IMR-90 (cell line): ENCODE data around the gene LIN7B. TPM values are rescaled to one million over a fixed set of nuclear protein-coding genes. Genes with fewer than 3 reads are reported as not detected.
A peak's percentile ranks its signal among the peaks of the same experiment; 100 is the strongest.

Experiments
- ATAC-seq: fragments of 200-7000 bp; cut with Tn5 transposase; 2 replicates; pipeline ENCODE4 v1.9.1; 2020; ENCODE audit warnings: low read depth, mild to moderate bottlenecking, moderate library complexity
- BruUV-seq: library from RNA; stranded (reverse); fragments of 400-500 nt; replicated peaks from 2 replicates; lab custom pipeline; 2021; lab: Mats Ljungman, UMichigan
- CTCF ChIA-PET: fragments of 300-600 bp; formaldehyde crosslinking; extraction: SDS; loops from one replicate; lab custom pipeline; 2021; ENCODE audit warnings: antibody characterized with exemption; lab: Yijun Ruan, JAX
- POLR2A ChIA-PET: fragments of 300-600 bp; sonication (Branson Sonifier 250); formaldehyde crosslinking; loops from one replicate; lab custom pipeline; 2022; ENCODE audit warnings: antibody characterized with exemption; ENCODE audit not compliant: unreplicated experiment; lab: Charles Lee
- DNase-seq: peaks from one replicate; pipeline ENCODE4 v3.0.0; 2013
- H2AFZ ChIP-seq: replicated peaks from 2 replicates; pipeline ENCODE3; 2013; ENCODE audit warnings: low read length, mild to moderate bottlenecking; ENCODE audit not compliant: poor library complexity
- H2AK5ac ChIP-seq: 2 replicates; pipeline ENCODE4 v1.6.1; 2013; ENCODE audit warnings: low read depth, low read length, inconsistent platforms
- H2AK9ac ChIP-seq: replicated peaks from 2 replicates; pipeline ENCODE3; 2013; ENCODE audit warnings: mild to moderate bottlenecking, low read depth, low read length, moderate library complexity; ENCODE audit not compliant: poor library complexity
- H2BK120ac ChIP-seq: 2 replicates; pipeline ENCODE4 v1.6.1; 2013; ENCODE audit warnings: low read depth, low read length, inconsistent platforms
- H2BK15ac ChIP-seq: 3 replicates; pipeline ENCODE4 v1.6.1; 2013; ENCODE audit warnings: low read depth, low read length, inconsistent platforms
- H2BK20ac ChIP-seq: 2 replicates; pipeline ENCODE4 v1.6.1; 2013; ENCODE audit warnings: low read depth, mild to moderate bottlenecking, inconsistent platforms, low read length, moderate library complexity
- H2BK5ac ChIP-seq: 2 replicates; pipeline ENCODE4 v1.6.1; 2013; ENCODE audit warnings: mild to moderate bottlenecking, low read depth, low read length, inconsistent platforms; ENCODE audit not compliant: poor library complexity, severe bottlenecking
- H3K14ac ChIP-seq: replicated peaks from 2 replicates; pipeline ENCODE4 v1.6.1; 2013; ENCODE audit warnings: low read depth, low read length, inconsistent platforms
- H3K18ac ChIP-seq: 2 replicates; pipeline ENCODE4 v1.6.1; 2013; ENCODE audit warnings: low read depth, low read length, control low read depth
- H3K23ac ChIP-seq: 2 replicates; pipeline ENCODE4 v1.6.1; 2013; ENCODE audit warnings: low read depth, low read length, inconsistent platforms
- H3K27ac ChIP-seq: 2 replicates; pipeline ENCODE4 v1.5.1; 2013; ENCODE audit warnings: mild to moderate bottlenecking, control low read depth, low read length; ENCODE audit not compliant: insufficient read depth
- H3K27me3 ChIP-seq: 2 replicates; pipeline ENCODE4 v1.6.1; 2013; ENCODE audit warnings: low read length; ENCODE audit not compliant: control insufficient read depth, insufficient read depth
- H3K36me3 ChIP-seq: 2 replicates; pipeline ENCODE4 v1.6.1; 2013; ENCODE audit warnings: low read length, mixed read lengths; ENCODE audit not compliant: control insufficient read depth, insufficient read depth
- H3K4ac ChIP-seq: 2 replicates; pipeline ENCODE4 v1.6.1; 2013; ENCODE audit warnings: low read depth, low read length, inconsistent platforms
- H3K4me1 ChIP-seq: 2 replicates; pipeline ENCODE4 v1.6.1; 2013; ENCODE audit warnings: low read length, mixed read lengths; ENCODE audit not compliant: control insufficient read depth, insufficient read depth
- H3K4me2 ChIP-seq: 2 replicates; pipeline ENCODE4 v1.6.1; 2013; ENCODE audit warnings: low read depth, mild to moderate bottlenecking, control low read depth, low read length, moderate library complexity
- H3K4me3 ChIP-seq: 2 replicates; pipeline ENCODE4 v1.5.1; 2013; ENCODE audit warnings: low read depth, mild to moderate bottlenecking, control low read depth, low read length, moderate library complexity; ENCODE audit not compliant: insufficient read depth
- H3K56ac ChIP-seq: 2 replicates; pipeline ENCODE4 v1.6.1; 2013; ENCODE audit warnings: low read length, inconsistent platforms; ENCODE audit not compliant: insufficient read depth; ENCODE audit errors: extremely low read depth
- H3K79me1 ChIP-seq, 2 experiments: 2 replicates each; pipeline ENCODE4 v1.6.1; 2013; ENCODE audit warnings: low read length in 2 of 2, inconsistent platforms in 1 of 2, low read depth in 1 of 2
- H3K9ac ChIP-seq: 2 replicates; pipeline ENCODE4 v1.6.1; 2013; ENCODE audit warnings: low read depth, low read length, control low read depth
- H3K9me1 ChIP-seq: 2 replicates; pipeline ENCODE4 v1.6.1; 2013; ENCODE audit warnings: low read length, inconsistent platforms; ENCODE audit not compliant: insufficient read depth
- H3K9me3 ChIP-seq: 2 replicates; pipeline ENCODE4 v1.6.1; 2013; ENCODE audit warnings: low read length; ENCODE audit not compliant: control insufficient read depth, insufficient read depth
- H4K20me1 ChIP-seq: 2 replicates; pipeline ENCODE4 v1.6.1; 2013; ENCODE audit warnings: low read length, inconsistent platforms; ENCODE audit not compliant: insufficient read depth
- H4K5ac ChIP-seq: 2 replicates; pipeline ENCODE4 v1.6.1; 2013; ENCODE audit warnings: mild to moderate bottlenecking, low read depth, low read length, control low read depth
- H4K8ac ChIP-seq, 2 experiments: 2 replicates each; pipeline ENCODE4 v1.6.1; 2013; ENCODE audit warnings: low read depth in 2 of 2, low read length in 2 of 2, control low read depth in 1 of 2, inconsistent platforms in 1 of 2
- H4K91ac ChIP-seq: 2 replicates; pipeline ENCODE4 v1.6.1; 2013; ENCODE audit warnings: low read depth, low read length, inconsistent platforms; ENCODE audit not compliant: insufficient read depth
- BHLHE40 ChIP-seq: fragments of 150-350 bp; IDR thresholded peaks from 2 replicates; pipeline ENCODE4 v1.6.1; 2016; ENCODE audit warnings: mild to moderate bottlenecking, low read depth, low read length
- ELK1 ChIP-seq: fragments of 150-350 bp; IDR thresholded peaks from 2 replicates; pipeline ENCODE4 v1.6.1; 2016; ENCODE audit warnings: low read depth, mild to moderate bottlenecking, low read length, moderate library complexity, borderline replicate concordance
- MXI1 ChIP-seq: IDR thresholded peaks from 2 replicates; pipeline ENCODE4 v1.6.1; 2012; ENCODE audit warnings: low read depth, mild to moderate bottlenecking, low read length, moderate library complexity, borderline replicate concordance
- NFE2L2 ChIP-seq: fragments of 150-350 bp; IDR thresholded peaks from 2 replicates; pipeline ENCODE4 v1.6.1; 2016; ENCODE audit warnings: low read depth, mild to moderate bottlenecking, low read length
- POLR2A ChIP-seq: IDR thresholded peaks from 2 replicates; pipeline ENCODE4 v1.6.1; 2012; ENCODE audit warnings: mild to moderate bottlenecking, low read depth, low read length
- RFX5 ChIP-seq: IDR thresholded peaks from 2 replicates; pipeline ENCODE4 v1.8.0; 2012; ENCODE audit warnings: low read depth, mild to moderate bottlenecking, low read length, moderate library complexity
- SMC3 ChIP-seq: fragments of 150-350 bp; IDR thresholded peaks from 2 replicates; pipeline ENCODE4 v1.6.1; 2016; ENCODE audit warnings: low read depth, mild to moderate bottlenecking, antibody characterized with exemption, low read length, moderate library complexity
- WGBS, 2 experiments: methylation state at CpG; one replicate each; pipeline versions ENCODE4 v1.1.5 to v1.1.7; 2013; ENCODE audit warnings: missing lambda C conversion rate in 2 of 2; ENCODE audit not compliant: insufficient read length in 1 of 2; ENCODE audit errors: extremely low coverage in 2 of 2; 5-methylcytosine and 5-hydroxymethylcytosine counted together
- dilution Hi-C: fragments of 300-500 bp; cut with HindIII; formaldehyde crosslinking; loops from one replicate; pipeline ENCODE4 v1.14.3; 2018; ENCODE audit warnings: low sequenced_read_pairs; ENCODE audit not compliant: unreplicated experiment
- in situ Hi-C: fragments of 300-500 bp; cut with MboI; formaldehyde crosslinking; loops from 3 replicates; pipeline ENCODE4 v1.14.3; 2019; ENCODE audit warnings: low sequenced_read_pairs, inconsistent platforms, mixed read lengths
- intact Hi-C: fragments of 100-400 bp; cut with micrococcal nuclease; formaldehyde crosslinking; loops from 2 replicates; pipeline ENCODE4 v1.10.0; 2022
- polyA plus RNA-seq, 3 experiments: library from polyadenylated mRNA; depleted of rRNA; stranded (reverse); fragments of >200 nt; gene quantifications; 2 replicates each; pipeline ENCODE4 v1.2.3, GENCODE V29; 2012; ENCODE audit warnings: low replicate concordance in 1 of 3
- total RNA-seq: library from RNA; depleted of rRNA; stranded (reverse); fragments of >200 nt; gene quantifications from 2 replicates; pipeline ENCODE4 v1.2.3, GENCODE V29; 2012
- TF ChIP-seq, protein P1 (sequence below): fragments of 150-350 bp; IDR thresholded peaks from 2 replicates; pipeline ENCODE4 v1.6.1; 2017; ENCODE audit warnings: mild to moderate bottlenecking, antibody characterized with exemption, low read length, low read depth

LIN7B gene
- total and polyA plus RNA-seq, 2 of the 4 experiments (the other 2 are of a cell fraction), result 3.8 to 8.0 TPM

DNA sequence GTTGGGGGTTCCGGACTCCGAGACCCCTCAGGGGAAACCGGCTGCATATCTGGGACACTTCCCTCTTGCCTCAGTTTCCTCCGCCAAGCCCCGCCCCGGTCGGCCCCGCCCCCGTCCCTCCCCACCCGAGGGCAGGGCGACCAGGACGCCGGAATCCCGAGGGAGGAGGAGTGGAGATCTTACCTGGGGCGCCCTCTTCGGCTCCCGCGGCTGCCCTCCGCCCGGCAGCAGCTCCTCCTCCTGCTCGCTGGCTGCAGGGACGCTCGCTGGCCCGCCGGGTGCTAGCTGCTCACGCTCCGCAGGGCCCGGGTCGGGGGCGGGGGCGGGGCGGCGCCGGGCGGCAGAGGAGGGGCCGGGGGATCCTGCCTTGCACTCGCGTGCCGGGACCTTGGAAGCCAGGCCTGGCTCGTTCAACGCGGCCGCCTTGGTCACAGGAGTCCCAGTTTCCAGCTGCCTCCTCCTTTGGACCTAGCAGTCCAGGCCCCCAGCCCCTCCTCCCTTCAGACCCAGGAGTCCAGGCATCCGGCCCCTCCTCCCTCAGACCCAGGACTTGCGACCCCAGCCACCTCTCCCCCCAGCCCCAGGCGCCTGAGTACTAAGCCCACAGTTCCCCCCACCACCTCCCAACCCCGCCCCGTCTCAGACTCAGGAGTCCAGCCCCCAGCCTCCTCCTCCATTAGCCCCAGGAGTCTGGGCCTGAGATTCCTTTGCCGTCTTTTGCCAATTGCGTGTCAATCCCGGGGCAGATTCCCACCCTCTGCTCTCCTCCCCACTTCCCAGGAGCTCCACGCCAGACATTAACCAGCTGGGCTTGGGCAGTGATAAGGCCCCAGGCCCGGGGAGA lies 49.2 kb upstream of the LIN7B start, which contains the start of gene NTF4:
Gene NTF4, minus strand, starts transcription at position 51 of the 844 bp plus-strand sequence. CDS start 2,821 bp downstream, outside the sequence.
- Histone ChIP-seq H3K9me1 (no peaks in the 10 kb centered on the region), H3K9me3 (peaks cover 7% of the 10 kb centered on the region; the same call in 1 of the 2 replicates), H3K4ac (no peak within 1 kb of the TSS), H4K5ac (no peak within 1 kb of the TSS), H4K8ac (no peak within 1 kb of the TSS), H2BK20ac (no peak within 1 kb of the TSS), H2AFZ (peak within 1 kb of the TSS; percentile 67), H3K27me3 (peaks cover 41% of the 10 kb centered on the region), H4K20me1 (no peaks in the 10 kb centered on the region), H3K14ac (no peak within 1 kb of the TSS; the same call in 1 of the 2 replicates), H3K9ac (no peak within 1 kb of the TSS), H3K4me3 (peak within 1 kb of the TSS; percentile 19), H2AK5ac (no peak within 1 kb of the TSS), H4K91ac (no peak within 1 kb of the TSS), H3K4me1 (peaks cover 2% of the 10 kb centered on the region; the same call in 1 of the 2 replicates), H3K27ac (no peak within 1 kb of the TSS), H3K79me1 (no peaks in the 10 kb centered on the region; a peak in 1 of 4 replicates), H2BK120ac (no peak within 1 kb of the TSS), H3K4me2 (peak within 1 kb of the TSS; percentile 52), H3K36me3 (no peaks in the 10 kb centered on the region), H2BK5ac (no peak within 1 kb of the TSS), H3K23ac (peak within 1 kb of the TSS; percentile 38; the same call in 1 of the 2 replicates), H2AK9ac (peak within 1 kb of the TSS; percentile 55), H3K18ac (no peak within 1 kb of the TSS), H2BK15ac (no peak within 1 kb of the TSS), H3K56ac (no peak within 1 kb of the TSS)
- ChIA-PET CTCF (interaction anchor here (1.3 kb wide), 1 partner anchor 10 kb away, joined by 3 read pairs; no protein-coding TSS in a partner anchor), POLR2A (no interaction called here)
- TF ChIP-seq POLR2A (no peak), RFX5 (no peak), ELK1 (no peak), MXI1 (no peak), BHLHE40 (0 out of 2 replicates have a peak, but pooled peaks have one; percentile 2), SMC3 (no peak), NFE2L2 (no peak)
- TF ChIP-seq, protein P1, sequence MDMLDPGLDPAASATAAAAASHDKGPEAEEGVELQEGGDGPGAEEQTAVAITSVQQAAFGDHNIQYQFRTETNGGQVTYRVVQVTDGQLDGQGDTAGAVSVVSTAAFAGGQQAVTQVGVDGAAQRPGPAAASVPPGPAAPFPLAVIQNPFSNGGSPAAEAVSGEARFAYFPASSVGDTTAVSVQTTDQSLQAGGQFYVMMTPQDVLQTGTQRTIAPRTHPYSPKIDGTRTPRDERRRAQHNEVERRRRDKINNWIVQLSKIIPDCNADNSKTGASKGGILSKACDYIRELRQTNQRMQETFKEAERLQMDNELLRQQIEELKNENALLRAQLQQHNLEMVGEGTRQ, result no peak
- in situ Hi-C loops, result no loop called here
- BruUV-seq, result no TSS peak
- DNase-seq (no peak), ATAC-seq (peak; percentile 81)
- intact Hi-C loops, result no loop called here
- 5% methylated on average over 20 of the region's 53 CpGs; no CpG with 5 or more reads in 1 of the 2 experiments for WGBS, 2 experiments
- dilution Hi-C loops, result no loop called here
